ENCODE data around the gene RASA2.
"Not testable (repeated sequence)": the region's sequence is repeated elsewhere in the genome, so short reads cannot be mapped to it uniquely, and the experiment has no call there.

RASA2 gene

GRCh38 chr3:141491081-141491480 lies 4.3 kb downstream of the RASA2 start:
- Mint-ChIP-seq H3K36me3 (ENCODE audit: insufficient read depth) (peaks cover 25% of the 10 kb centered on the region), H3K4me1 (ENCODE audit: low read depth in 2 of 2) (peaks cover 62 to 87% of the 10 kb centered on the region in 2 donors)
- no peak for ATAC-seq (replicated peaks)

DNA sequence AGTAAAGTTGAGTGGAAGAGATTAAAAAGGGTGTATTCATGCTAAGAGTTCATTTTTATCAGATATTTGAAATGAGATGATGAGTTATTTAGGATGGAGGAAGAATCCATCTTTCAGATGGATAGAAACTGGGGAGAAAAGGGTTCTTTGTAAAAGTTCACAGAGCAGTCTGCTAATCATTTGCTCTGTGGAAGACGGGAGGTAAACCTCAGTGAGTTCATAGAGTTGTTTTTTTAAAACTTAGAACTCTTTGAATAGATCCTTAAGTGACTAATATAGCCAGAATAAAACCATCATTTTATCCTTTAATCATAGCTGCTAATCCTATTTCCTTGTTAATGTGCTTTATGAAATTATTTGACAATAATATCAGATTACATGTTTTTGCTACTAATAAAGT lies 5.1 kb downstream of the RASA2 start:
- no peaks in the 10 kb centered on the region for H3K27me3 Mint-ChIP-seq

More at GRCh38 chr3:141491081-141491480, 4.3 kb downstream of the RASA2 start:
- Mint-ChIP-seq H3K9me3 (no peaks in the 10 kb centered on the region), H3K4me3 (peak overlapping the region; percentile 11 to 37), H3K27me3 (no peaks in the 10 kb centered on the region), H3K27ac (peak overlapping the region in 1 of 2 donors; percentile 38)
- DNase-seq, result no peak

GRCh38 chr3:141493184-141493583 lies 6.4 kb downstream of the RASA2 start:
- Mint-ChIP-seq H3K4me3 (peak overlapping the region in 1 of 2 donors; percentile 15), H3K27me3 (no peaks in the 10 kb centered on the region), H3K4me1 (ENCODE audit: low read depth in 2 of 2) (peaks cover 54 to 81% of the 10 kb centered on the region in 2 donors), H3K36me3 (ENCODE audit: insufficient read depth) (peaks cover 16% of the 10 kb centered on the region), H3K27ac (peak overlapping the region in 1 of 2 donors; percentile 64), H3K9me3 (no peaks in the 10 kb centered on the region)
- peak; percentile 57 for ATAC-seq (replicated peaks)
- no peak for DNase-seq

More for the DNA sequence above, 5.1 kb downstream of the RASA2 start:
- H3K27ac Mint-ChIP-seq, result peak overlapping the region; percentile 38 to 73
- peaks cover 17% of the 10 kb centered on the region for H3K36me3 Mint-ChIP-seq (ENCODE audit: insufficient read depth)
- DNase-seq, result no peak
- peak overlapping the region in 1 of 2 donors; percentile 56 for H3K4me3 Mint-ChIP-seq
- H3K9me3 Mint-ChIP-seq, result no peaks in the 10 kb centered on the region
- H3K4me1 Mint-ChIP-seq (ENCODE audit: low read depth in 2 of 2), result peaks cover 55 to 83% of the 10 kb centered on the region in 2 donors
- no peak for ATAC-seq (replicated peaks)

- Mint-ChIP-seq H3K36me3 (ENCODE audit: insufficient read depth) (peaks cover 25% of the 10 kb centered on the region), H3K4me1 (ENCODE audit: low read depth in 2 of 2) (peaks cover 45 to 72% of the 10 kb centered on the region in 2 donors), H3K4me3 (peak overlapping the region in 1 of 2 donors; percentile 82), H3K27ac (peak overlapping the region; percentile 93 to 98)
- not testable (repeated sequence) for DNase-seq; H3K27me3 Mint-ChIP-seq; H3K9me3 Mint-ChIP-seq; ATAC-seq (replicated peaks)
Observed at GRCh38 chr3:141497589-141497988, 10.8 kb downstream of the RASA2 start.

DNA sequence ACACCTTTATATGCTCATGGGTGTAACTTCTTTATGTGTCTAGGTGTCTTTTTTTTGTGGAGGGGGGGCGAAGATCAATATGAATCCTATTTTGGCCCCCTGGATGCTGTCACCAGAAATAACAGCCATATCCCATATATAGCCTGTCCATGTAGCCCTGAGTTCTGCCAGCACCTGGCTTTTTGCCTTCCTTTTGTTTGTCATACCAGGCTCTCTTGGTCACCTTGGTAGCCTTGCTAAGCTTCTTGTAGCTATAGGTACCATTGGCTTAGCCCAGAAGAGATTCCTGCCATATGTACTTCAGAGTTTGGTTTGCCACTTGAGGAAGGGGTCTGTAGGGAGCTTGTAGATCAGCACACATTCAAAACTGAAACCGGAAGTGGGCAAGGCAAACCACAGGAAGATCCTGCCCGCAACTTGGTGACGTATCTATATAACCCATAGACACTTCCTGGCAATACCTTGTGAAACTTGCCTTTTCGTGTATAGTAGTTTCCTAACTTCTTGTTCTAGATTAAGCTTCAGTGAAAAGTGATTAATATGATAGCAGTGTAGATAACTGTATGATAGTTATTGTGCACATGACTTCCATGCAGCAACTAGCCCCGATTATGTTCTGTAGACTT lies 11.9 kb downstream of the RASA2 start:
- ATAC-seq (replicated peaks) (peak; percentile 90), DNase-seq (peak; percentile 81 to 83 (median 82))
- H3K9me3 Mint-ChIP-seq, result no peaks in the 10 kb centered on the region
- H3K27me3 Mint-ChIP-seq, result no peaks in the 10 kb centered on the region
- H3K36me3 Mint-ChIP-seq (ENCODE audit: insufficient read depth), result peaks cover 25% of the 10 kb centered on the region
- H3K27ac Mint-ChIP-seq, result peak overlapping the region; percentile 93 to 98
- peaks cover 41 to 61% of the 10 kb centered on the region in 2 donors for H3K4me1 Mint-ChIP-seq (ENCODE audit: low read depth in 2 of 2)
- H3K4me3 Mint-ChIP-seq, result peak overlapping the region; percentile 72 to 82

GRCh38 chr3:141499284-141499683 lies 12.5 kb downstream of the RASA2 start:
- H3K4me3 Mint-ChIP-seq, result peak overlapping the region; percentile 72 to 82
- H3K27ac Mint-ChIP-seq, result peak overlapping the region; percentile 93 to 98
- no peaks in the 10 kb centered on the region for H3K27me3 Mint-ChIP-seq
- H3K9me3 Mint-ChIP-seq, result no peaks in the 10 kb centered on the region
- no peak for DNase-seq
- peaks cover 25% of the 10 kb centered on the region for H3K36me3 Mint-ChIP-seq (ENCODE audit: insufficient read depth)
- ATAC-seq (replicated peaks), result peak; percentile 14
- peaks cover 39 to 55% of the 10 kb centered on the region in 2 donors for H3K4me1 Mint-ChIP-seq (ENCODE audit: low read depth in 2 of 2)

- Mint-ChIP-seq H3K27me3 (no peaks in the 10 kb centered on the region), H3K9me3 (no peaks in the 10 kb centered on the region), H3K4me1 (ENCODE audit: low read depth in 2 of 2) (peaks cover 32 to 49% of the 10 kb centered on the region in 2 donors), H3K4me3 (peak overlapping the region; percentile 72 to 82), H3K27ac (peak overlapping the region; percentile 93 to 98), H3K36me3 (ENCODE audit: insufficient read depth) (peaks cover 25% of the 10 kb centered on the region)
- DNase-seq, result no peak
- no peak for ATAC-seq (replicated peaks)
Observed at GRCh38 chr3:141499965-141500364, 13.1 kb downstream of the RASA2 start.

DNA sequence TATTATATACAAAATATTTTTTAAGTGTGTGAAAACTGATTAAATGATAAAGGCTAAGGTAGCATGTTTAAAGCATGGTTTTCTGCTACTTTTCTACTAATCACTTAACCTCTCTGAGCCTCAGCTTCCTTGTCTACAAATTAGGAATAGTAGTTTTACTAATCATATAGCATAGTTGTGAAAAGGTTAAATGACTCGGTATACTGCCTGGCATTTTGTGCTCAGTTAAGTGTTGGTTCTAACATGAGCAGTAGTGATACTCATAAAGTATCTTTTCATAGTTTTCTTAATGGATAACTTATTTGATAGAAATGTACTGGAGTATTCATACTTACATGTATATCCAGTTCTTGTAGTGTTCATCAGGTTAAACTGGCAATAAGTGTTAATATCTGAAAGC lies 13.6 kb downstream of the RASA2 start:
- no peak for ATAC-seq (replicated peaks)
- H3K36me3 Mint-ChIP-seq (ENCODE audit: insufficient read depth), result peaks cover 25% of the 10 kb centered on the region
- DNase-seq, result no peak
- peaks cover 30 to 44% of the 10 kb centered on the region in 2 donors for H3K4me1 Mint-ChIP-seq (ENCODE audit: low read depth in 2 of 2)
- H3K27ac Mint-ChIP-seq, result peak overlapping the region; percentile 93 to 98
- peak overlapping the region; percentile 72 to 82 for H3K4me3 Mint-ChIP-seq
- no peaks in the 10 kb centered on the region for H3K9me3 Mint-ChIP-seq
- no peaks in the 10 kb centered on the region for H3K27me3 Mint-ChIP-seq

GRCh38 chr3:141505166-141505565 lies 18.3 kb downstream of the RASA2 start:
- H3K9me3 Mint-ChIP-seq, result no peaks in the 10 kb centered on the region
- no peak for DNase-seq
- H3K36me3 Mint-ChIP-seq (ENCODE audit: insufficient read depth), result peaks cover 14% of the 10 kb centered on the region
- H3K27me3 Mint-ChIP-seq, result no peaks in the 10 kb centered on the region
- no peak for ATAC-seq (replicated peaks)
- no peak overlapping the region for H3K27ac Mint-ChIP-seq
- peaks cover 21 to 45% of the 10 kb centered on the region in 2 donors for H3K4me1 Mint-ChIP-seq (ENCODE audit: low read depth in 2 of 2)
- no peak overlapping the region for H3K4me3 Mint-ChIP-seq

- no peak overlapping the region for H3K4me3 Mint-ChIP-seq
- H3K4me1 Mint-ChIP-seq (ENCODE audit: low read depth in 2 of 2), result peaks cover 30 to 48% of the 10 kb centered on the region in 2 donors
- no peak for DNase-seq
- H3K36me3 Mint-ChIP-seq (ENCODE audit: insufficient read depth), result peaks cover 10% of the 10 kb centered on the region
- H3K27ac Mint-ChIP-seq, result no peak overlapping the region
- ATAC-seq (replicated peaks), result no peak
- peaks cover 0 to 6% of the 10 kb centered on the region in 2 donors for H3K9me3 Mint-ChIP-seq
- H3K27me3 Mint-ChIP-seq, result no peaks in the 10 kb centered on the region
Observed at GRCh38 chr3:141506071-141506470, 19.2 kb downstream of the RASA2 start.

GRCh38 chr3:141507392-141508066 lies 20.7 kb downstream of the RASA2 start:
- H3K9me3 Mint-ChIP-seq, result peaks cover 0 to 6% of the 10 kb centered on the region in 2 donors
- ATAC-seq (replicated peaks) (no peak), DNase-seq (no peak)
- peaks cover 30 to 50% of the 10 kb centered on the region in 2 donors for H3K4me1 Mint-ChIP-seq (ENCODE audit: low read depth in 2 of 2)
- H3K36me3 Mint-ChIP-seq (ENCODE audit: insufficient read depth), result peaks cover 13% of the 10 kb centered on the region
- peak overlapping the region in 1 of 2 donors; percentile 43 for H3K4me3 Mint-ChIP-seq
- peak overlapping the region in 1 of 2 donors; percentile 81 for H3K27ac Mint-ChIP-seq
- H3K27me3 Mint-ChIP-seq, result no peaks in the 10 kb centered on the region

DNA sequence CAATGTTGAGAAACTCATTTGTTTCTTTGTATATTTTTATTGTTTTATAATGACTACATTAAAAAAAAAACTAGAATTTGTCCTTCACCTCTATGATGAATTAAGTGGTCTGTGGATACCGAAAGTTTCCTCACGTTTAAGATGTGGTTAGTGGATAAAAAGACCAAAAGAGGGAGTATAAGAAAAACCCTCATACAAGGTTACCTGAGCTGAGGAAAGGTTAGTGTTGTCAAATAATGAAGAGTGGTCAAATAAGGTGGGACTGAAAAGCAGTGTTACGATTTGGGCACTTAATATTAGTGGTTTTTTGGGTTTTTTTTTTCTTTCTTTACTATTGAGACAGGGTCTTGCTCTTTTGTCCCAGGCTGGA lies 21.2 kb downstream of the RASA2 start:
- ATAC-seq (replicated peaks) (peak; percentile 48), DNase-seq (no peak)
- Mint-ChIP-seq H3K4me1 (ENCODE audit: low read depth in 2 of 2) (peaks cover 32 to 50% of the 10 kb centered on the region in 2 donors), H3K36me3 (ENCODE audit: insufficient read depth) (peaks cover 19% of the 10 kb centered on the region), H3K9me3 (peaks cover 0 to 6% of the 10 kb centered on the region in 2 donors), H3K27ac (peak overlapping the region; percentile 39 to 81), H3K4me3 (peak overlapping the region in 1 of 2 donors; percentile 43), H3K27me3 (no peaks in the 10 kb centered on the region)

GRCh38 chr3:141511361-141511760 lies 24.5 kb downstream of the RASA2 start:
- peak overlapping the region; percentile 1 to 81 for H3K27ac Mint-ChIP-seq
- peaks cover 35 to 58% of the 10 kb centered on the region in 2 donors for H3K4me1 Mint-ChIP-seq (ENCODE audit: low read depth in 2 of 2)
- ATAC-seq (replicated peaks) (no peak), DNase-seq (no peak)
- H3K4me3 Mint-ChIP-seq, result peak overlapping the region in 1 of 2 donors; percentile 53
- no peaks in the 10 kb centered on the region for H3K27me3 Mint-ChIP-seq
- H3K9me3 Mint-ChIP-seq, result peaks cover 0 to 6% of the 10 kb centered on the region in 2 donors
- peaks cover 49% of the 10 kb centered on the region for H3K36me3 Mint-ChIP-seq (ENCODE audit: insufficient read depth)

GRCh38 chr3:141514382-141514781 lies 27.6 kb downstream of the RASA2 start:
- Mint-ChIP-seq H3K4me1 (ENCODE audit: low read depth in 2 of 2) (peaks cover 27 to 39% of the 10 kb centered on the region in 2 donors), H3K27me3 (no peaks in the 10 kb centered on the region), H3K36me3 (ENCODE audit: insufficient read depth) (peaks cover 66% of the 10 kb centered on the region), H3K27ac (peak overlapping the region; percentile 30 to 72), H3K4me3 (no peak overlapping the region), H3K9me3 (peaks cover 0 to 6% of the 10 kb centered on the region in 2 donors)
- ATAC-seq (replicated peaks) (no peak), DNase-seq (no peak)

Measured in effector memory CD8-positive, alpha-beta T cell (primary cell).